HG03442 (cell line): Measurements from ENCODE around the gene BANF2.
A peak's percentile ranks its signal among the peaks of the same experiment; 100 is the strongest.

Source experiments
- ATAC-seq: cut with Tn5 transposase; IDR thresholded peaks from one replicate; pipeline ENCODE4 v1.9.1; 2021; ENCODE audit warnings: mild to moderate bottlenecking, moderate library complexity; ENCODE audit not compliant: unreplicated experiment

The BANF2 gene

DNA sequence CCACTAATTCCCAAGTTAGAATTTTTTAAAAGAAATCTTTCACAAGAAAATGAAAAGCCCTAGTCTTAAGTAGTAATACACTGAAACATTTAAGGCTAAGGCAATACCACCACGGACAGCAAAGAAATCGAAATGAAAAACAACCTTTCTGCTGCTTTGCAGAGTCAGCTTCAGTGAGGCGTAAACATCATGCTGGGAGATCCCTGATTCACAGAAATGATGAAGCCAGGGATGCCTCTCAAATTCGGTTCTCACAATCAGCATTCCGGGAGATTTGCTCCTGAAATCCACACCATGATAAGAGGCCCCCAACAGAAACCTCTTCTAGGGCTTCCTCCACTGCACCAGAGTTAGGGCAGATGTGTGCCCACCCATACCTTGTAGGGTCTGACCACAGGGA is 36.3 kb upstream of the BANF2 start:
- ATAC-seq, result no peak

DNA sequence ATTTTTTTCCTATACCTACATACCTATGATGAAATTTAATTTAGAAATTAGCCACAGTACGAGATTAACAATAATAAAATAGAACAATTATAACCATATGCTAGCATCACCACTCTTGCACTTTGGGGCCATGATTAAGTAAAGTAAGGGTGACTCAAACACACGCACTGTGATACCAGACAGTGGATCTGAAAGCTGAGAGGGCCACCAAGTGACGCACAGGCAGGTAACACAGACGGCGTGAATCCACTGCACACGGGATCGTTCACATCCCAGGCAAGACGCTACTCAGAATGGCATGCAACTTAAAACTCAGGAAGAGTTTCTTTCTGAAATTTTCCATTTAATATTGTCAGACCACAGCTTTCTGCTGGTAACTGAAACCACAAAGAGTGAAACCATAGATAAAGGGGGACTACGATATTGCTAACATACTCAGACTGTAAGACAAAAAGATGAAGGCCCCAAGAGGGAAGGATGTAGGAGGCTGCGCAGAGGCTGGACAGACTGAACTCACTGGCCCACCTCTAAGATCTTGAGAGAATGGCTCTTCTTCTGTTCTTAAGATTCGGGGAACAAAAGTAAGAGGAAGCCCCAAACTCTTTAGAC is 35.6 kb upstream of the BANF2 start:
- no peak for ATAC-seq

DNA sequence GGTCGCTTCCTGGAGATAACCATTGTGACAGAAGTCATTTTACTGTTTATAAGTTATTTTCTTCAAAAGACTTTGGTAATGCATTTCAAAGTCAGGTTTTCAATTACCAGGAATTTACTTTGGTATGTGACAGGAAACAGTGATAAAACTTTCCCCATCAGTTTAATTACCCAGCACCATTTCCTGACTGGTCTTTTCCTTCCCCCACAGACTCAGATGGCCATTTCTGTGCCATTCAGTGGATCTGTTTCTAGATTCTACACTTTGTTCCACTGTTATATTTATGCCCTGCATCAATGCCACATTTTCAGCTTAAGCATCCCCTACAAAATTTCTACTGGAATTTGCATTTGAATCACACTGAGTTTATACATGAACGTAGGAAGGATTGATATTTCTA is 34.0 kb upstream of the BANF2 start:
- ATAC-seq, result no peak

DNA sequence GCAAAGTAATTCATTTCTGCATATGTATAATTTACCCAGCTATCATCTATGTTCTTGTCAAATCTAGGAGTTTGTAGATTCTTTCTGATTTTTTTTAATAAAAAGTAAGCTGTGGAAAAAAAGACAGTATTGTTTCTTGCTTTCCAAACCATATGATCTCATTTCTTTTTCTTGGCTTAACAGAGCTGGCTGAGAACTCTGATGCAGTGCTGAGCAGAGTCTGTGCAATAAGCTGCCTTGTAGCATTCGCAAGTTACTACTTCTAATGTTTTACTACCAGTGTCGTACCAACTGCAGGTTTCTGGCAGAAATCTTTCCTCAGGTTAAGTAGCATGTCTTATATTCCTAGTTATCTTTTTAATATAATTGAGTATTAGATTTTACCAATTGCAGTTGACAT is 33.3 kb upstream of the BANF2 start:
- no peak for ATAC-seq

DNA sequence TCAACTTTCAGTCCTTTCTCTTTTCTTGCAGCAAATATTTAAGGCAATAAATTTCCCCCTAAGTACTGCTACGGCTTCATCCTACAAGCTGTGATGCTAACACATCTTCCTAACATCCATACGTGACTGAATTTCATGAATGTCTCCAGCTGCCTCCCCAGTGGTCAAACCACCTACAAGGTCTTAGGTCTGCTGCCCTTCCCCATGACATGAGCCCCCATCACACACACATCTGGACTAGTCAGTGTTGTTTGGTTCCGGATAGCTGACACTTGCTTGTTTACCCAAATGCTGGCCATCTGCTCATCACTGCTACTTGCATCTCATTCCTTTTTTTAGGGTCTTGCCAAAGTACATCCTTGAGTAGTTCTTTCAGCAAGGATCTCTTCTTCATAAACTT is 32.3 kb upstream of the BANF2 start:
- no peak for ATAC-seq

DNA sequence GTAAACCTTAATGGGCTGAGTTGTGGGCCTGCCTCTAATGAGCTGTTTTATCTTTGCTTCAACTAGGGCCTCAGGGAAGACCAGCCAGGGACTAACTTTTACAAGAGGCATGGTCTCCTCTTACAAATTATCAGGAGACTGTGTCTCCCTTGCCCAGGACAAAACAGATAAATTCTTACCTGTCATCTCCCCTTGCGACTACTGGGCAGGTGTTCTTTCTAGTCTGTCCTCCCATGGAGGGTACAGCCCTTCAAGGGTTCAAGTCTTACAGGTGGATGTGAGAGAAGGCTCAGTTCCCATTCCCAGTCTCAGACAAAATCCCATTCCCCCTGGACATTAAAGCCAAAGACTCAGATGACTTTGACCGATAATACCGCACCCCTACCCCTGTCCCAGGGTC is 31.3 kb upstream of the BANF2 start:
- no peak for ATAC-seq

DNA sequence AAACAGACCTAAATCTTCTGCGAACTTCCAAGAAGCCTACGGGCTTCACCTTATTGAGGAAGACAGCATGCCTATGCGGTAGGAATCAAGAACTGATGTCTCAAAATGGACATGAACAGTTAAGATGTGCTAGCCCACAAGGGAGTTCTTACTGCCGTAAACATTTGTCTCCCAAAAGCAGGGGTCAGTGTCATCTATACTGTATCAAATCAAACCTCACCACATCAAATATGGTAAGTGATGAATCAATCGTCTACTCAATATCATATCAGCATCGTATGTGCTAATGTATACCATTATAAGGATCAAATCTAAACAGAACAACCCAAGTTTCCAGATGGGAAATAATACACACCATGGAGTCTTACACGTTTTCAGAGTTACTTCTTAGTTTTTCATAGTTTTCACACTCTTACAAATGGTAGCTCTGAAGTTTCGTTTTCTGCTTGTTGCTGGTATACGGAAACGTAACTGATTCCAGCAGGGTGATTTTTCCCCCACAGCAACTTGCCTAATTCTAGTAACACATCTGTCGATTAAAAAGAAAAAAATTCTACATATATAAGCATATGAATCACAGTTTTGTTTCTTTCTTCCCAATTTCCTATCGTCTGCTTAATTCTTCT is 30.3 kb upstream of the BANF2 start:
- no peak for ATAC-seq

DNA sequence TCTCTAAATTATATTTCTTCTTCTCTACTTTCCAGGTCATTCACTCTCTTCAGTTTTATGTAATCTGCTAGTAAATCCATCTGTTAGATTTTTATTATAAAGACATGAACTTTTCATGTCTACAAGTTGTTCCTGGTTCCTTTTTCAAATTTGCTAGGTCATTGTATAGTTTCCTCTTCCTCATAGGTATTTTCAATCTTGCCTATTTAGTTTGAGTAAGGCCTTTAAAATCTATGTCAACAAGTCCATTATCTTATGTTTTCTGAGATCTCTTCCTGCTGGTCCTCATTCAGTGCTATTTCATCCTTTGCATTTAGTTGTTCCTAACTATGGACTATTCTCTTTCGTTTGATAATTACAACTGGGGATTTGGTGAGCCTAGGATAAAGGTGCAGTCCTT is 28.8 kb upstream of the BANF2 start:
- ATAC-seq, result no peak

DNA sequence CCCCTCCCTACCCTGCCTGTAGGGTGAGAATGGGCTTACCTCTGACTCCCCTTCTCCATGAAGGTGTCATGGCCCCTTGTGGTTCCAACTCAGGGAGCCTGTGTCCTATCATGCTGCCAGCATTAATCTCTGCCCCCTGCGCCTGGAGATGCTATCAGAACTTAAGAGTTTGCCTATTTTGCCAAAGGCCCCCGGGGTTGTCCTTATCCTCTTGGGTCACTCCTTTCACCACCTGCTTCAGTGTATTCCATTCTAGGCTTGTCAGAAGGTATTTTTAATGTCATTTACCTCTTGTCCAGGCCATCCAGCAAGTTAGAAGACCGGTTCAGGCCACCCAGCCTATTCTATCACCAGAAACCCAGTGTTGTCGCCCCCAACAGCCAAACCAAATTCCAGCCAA is 28.2 kb upstream of the BANF2 start:
- ATAC-seq, result no peak

DNA sequence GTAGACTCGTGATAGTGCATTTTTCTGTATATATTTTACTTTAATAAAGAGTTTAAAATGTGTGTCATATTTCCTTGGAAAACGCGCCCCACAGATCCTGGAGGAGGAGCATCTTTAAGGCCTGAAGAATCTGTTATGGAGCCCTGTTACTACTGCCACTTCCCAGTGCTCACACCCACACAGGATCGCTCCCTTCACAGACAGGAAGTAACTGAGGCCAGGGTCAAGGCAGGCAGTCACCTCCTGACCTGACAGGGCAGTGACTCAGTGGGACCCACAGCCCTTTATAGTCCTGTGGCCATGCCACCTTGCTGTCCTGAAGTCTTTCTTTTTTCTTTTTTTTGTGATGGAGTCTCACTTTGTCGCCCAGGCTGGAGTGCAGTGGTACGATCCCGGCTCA is 26.7 kb upstream of the BANF2 start:
- ATAC-seq, result no peak

DNA sequence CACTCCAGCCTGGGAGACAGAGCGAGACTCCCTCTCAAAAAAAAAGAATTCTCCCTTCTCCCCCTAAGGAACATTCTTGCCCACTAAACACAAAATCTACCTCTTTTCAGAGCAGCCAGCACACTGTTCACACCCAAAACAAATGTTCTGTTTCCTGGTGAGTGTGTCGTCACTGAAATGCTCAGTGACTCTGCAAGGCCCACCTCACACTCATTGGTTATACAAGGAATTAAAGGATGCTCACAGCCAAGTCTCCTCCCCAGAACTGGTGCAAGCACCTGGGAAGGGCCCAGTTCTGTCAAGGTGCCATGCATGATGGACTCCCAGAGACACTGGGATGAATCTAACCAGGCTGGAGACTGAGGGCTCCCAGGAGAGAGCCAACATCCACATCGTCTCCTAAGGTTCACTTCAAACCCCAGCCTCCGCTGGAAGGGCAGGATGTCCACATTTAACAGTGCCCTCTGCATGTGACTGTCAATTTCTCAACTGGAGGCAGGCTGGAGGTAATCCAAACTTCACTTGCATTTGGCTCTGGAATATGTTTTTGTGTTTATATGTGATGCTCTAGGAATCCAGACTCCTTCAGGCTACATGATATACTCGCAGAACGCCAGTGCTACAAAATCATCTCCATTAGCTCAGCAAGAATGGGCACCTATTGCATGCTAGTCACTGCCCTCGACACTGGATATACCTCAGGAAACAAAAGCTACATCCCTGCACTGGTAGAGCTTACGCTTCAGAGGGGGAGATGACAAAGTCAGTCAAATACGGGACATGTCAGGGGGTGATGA is 24.8 kb upstream of the BANF2 start:
- ATAC-seq, result no peak

DNA sequence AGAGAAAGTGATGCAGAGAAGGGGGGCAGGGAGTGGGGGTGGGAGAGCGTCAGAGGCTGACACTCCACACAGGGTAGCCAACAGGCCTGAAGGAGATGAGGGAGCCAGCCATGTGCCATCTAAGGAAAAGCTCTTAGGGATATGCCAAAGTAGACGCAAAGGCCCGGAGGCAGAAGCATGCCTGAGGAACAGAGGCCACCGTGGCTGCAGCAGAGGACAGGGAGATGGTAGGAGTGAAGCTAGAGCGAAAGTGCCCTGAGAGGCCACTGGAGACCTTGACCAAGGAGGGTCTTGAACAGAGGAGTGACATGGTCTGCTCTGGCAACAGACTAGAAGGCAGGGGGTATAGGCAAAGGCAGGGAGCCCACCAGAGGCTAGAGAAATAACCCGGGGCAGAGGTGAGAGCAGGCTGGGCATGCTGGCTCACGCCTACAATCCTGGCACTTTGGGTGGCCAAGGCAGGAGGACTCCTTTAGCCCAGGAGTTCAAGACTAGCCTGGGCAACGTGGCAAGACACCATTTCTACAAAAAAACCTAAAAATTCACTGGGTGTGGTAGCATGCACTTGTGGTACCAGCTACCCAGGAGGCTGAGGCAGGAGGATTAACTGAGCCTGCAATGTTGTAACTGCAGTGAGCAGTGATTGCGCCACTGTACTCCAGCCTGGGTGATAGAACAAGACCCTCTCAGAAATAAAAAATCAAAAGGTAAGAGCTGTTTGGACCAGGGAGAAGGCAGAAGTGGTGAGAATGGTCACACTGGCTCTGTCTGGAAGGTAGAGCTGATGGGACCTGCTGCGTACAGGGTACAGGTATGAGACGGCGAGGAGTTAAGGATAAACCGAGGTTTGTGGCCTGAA is 24.0 kb upstream of the BANF2 start:
- no peak for ATAC-seq

DNA sequence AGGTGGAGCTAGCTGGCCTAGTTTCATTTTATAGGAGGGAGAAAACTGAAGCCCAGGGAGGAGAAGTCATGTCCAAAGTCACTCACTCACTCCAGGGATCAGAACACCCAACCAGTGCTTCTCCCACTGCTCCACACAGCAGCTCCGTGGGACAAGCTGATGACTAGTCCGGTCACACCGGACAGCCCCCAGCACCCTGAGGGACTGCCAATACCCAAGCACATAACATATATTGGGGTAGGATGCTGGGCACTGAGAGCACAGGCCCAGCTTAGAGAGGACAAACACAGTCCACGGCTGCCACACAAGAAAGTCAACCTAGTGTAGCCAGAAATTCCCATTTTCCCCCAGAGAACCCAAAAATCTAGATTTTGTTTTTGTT is 23.4 kb upstream of the BANF2 start:
- no peak for ATAC-seq

DNA sequence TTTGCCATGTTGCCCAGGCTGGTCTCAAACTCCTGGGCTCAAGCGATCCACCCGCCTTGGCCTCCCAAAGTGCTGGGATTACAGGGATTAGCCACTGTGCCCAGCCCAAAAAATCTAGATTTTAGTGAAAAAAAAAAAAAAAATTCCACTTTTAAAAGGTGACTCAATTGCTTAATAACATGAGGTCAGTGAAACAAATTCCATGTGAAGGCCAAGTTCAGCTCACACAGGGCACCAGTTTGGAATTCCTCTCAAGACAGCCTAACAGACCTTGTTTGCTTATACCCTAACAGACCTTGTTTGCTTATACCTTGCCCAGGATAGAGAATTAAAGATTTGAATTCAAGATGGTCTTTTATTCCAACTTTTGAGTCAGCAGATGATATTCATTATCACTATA is 22.8 kb upstream of the BANF2 start:
- no peak for ATAC-seq

DNA sequence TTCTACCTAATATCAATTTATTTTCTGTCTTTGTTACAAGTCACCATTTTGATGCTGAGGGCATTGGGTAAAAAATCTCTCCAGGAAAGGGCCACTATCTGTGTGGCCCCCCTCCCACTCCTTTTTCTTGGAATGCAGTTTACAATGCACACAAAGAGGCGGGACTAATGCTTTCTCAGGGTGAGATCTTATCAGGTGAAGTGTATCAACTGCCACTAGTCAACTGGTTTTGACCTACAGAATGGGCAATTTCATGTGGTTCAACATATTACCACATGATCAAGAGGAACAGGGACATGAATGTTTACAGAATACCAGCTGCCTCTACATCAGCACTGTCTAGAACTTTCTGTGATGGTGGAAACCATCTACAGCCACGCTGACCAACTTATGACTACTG is 21.5 kb upstream of the BANF2 start:
- ATAC-seq, result no peak

DNA sequence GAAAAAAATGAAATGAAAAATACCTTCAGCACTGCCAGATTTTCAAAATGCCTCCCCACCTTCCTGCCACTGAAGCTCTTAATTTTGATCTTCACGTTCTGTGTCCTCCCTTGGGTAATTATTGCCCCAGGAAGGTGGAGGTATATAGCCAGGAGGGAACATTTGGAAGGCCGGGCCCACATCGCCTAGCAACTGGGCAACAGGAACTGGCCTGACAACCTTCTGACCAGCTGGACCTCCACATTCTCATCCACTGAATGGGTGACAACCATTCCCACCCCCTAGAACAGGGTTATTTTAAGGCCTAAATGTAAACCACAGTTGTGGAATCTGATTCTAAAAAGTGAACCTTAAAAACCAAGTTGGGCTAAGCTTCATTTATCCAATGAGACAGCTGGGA is 20.9 kb upstream of the BANF2 start:
- no peak for ATAC-seq

DNA sequence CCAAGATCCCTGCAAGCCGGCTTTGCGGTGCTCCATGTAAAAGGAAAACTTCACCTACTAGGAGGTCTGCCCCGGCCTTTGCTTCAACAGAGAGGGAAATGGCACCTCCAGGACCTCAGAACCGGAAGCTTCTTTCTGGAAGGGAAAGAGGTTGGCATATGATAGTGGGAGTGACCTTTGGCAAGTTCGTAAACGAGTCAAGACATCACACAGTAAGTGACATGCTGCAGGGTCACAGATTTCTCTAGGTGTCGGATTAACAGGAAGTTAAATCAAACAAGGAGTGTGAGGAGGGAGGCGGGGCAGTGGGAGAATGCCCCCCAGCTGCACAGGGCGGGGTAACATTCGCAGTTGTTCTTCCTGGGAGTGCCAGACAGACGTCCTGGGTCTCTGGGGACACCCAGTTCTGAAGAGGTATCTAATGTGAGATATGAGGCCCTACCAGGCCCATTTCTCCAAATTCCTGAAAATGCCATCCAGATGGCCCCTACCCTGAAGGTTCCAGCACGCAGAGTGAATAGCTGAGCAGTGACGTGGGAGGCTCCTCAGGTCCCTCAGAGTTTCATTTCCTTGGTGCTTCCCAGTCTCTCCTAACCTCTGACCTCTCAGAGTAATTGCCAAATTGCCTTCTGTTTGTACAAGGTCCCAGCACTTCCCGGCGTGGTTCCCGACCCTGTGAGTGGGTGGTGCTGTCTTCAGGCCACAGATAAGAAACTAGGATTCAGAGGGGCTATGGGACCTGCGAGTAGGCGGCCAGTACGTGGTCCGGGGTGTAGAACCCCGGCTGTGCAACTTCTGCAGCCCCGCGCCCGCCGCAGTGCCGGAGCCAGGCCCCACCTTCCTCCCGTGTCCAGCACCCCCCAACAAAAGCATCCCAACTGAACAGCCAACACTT is 19.6 kb upstream of the BANF2 start:
- no peak for ATAC-seq

DNA sequence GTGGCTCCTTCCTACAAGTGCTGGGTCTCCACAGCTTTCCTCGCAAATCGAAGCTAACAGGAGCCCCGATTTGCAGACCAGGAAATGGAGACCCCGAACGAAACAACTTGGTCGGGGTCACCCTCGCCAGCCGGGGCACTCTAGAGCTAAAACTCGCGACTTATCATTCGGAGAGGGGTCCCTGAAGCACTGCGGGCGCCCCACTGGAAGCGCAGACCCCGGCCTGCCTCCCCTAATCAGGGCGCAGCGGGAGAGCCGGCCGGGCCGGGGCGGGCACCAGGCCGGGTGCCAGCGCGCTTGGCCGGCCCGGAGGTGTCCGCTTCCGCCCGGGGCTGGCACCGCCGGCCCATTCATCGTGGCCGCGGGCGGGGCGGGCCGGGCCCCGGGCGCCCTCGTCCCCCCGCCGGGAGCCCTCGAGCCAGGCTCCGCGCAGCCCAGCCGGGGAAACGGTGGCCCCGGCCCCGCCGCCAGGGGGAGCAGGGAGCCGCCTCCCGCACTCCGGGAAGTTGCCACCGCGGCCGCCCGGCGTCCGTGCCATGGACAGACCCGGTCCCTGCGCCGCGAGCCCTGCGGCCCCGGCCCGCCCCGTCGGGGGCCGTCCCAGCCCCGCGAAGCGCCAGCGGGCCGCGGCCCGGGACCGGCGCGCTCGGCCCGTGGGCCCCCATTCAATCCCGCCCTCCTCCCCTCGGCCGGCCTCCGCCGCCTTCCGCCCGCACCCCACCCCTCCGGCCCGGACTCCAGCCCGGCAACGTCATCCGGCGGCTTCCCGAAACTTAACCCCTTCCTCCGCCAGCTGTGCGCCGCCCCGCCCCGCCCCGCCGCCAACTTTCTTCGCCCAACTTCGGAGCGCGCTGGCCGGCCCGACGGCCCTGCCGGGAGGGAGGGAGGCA is 18.7 kb upstream of the BANF2 start:
- peak; percentile 29 for ATAC-seq

DNA sequence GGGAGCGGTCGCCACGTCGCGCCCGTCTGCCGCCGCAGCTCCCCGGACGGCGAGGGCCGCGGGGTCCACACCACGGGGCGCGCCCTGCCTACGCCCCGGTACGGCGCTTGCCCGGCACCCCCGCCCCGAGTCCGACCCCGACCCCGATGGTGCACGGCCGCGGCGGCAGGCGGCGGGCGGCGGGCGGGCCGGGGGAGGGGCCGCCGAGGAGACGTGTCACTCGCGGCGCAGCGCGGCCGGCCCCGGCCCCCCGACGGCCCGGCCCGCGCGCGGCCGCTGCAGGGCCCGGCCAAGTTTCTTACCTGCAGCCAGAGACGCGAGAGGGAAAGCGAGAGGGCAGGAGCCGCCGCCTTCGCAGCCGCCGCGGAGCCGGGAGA is 18.1 kb upstream of the BANF2 start:
- peak; percentile 7 for ATAC-seq
